GM12878 (cell line): ENCODE data around the gene EPHA1. TPM values are rescaled to one million over a fixed set of nuclear protein-coding genes. Genes with fewer than 3 reads are reported as not detected.

Experiments
- ATAC-seq: fragments of 200-7000 bp; cut with Tn5 transposase; 3 replicates; pipeline ENCODE4 v1.9.1; 2020; ENCODE audit warnings: mild to moderate bottlenecking, moderate library complexity
- BruUV-seq: library from RNA; stranded (reverse); fragments of 400-500 nt; replicated peaks from 2 replicates; lab custom pipeline; 2021; lab: Mats Ljungman, UMichigan
- CTCF ChIA-PET: fragments of 300-600 bp; sonication (Branson Sonifier 250); formaldehyde crosslinking; extraction: SDS; loops from one replicate; lab custom pipeline; 2021; ENCODE audit warnings: inconsistent platforms; lab: Yijun Ruan, JAX
- POLR2A ChIA-PET: fragments of 350-600 bp; formaldehyde crosslinking; extraction: SDS; loops from one replicate; lab custom pipeline; 2021; ENCODE audit warnings: inconsistent platforms; lab: Charles Lee
- RAD21 ChIA-PET: fragments of 300-600 bp; sonication (Branson Sonifier 250); formaldehyde crosslinking; loops from one replicate; lab custom pipeline; 2023; ENCODE audit warnings: antibody characterized with exemption; ENCODE audit not compliant: unreplicated experiment; lab: Charles Lee
- SMC1A ChIA-PET: fragments of 300-600 bp; sonication (Branson Sonifier 250); formaldehyde crosslinking; loops from one replicate; lab custom pipeline; 2023; ENCODE audit not compliant: unreplicated experiment, uncharacterized antibody; lab: Charles Lee
- DNase-seq: peaks from one replicate; pipeline ENCODE4 v3.0.0-alpha.2; 2011; ENCODE audit warnings: low read depth, low spot score
- FAIRE-seq: peaks from 3 replicates; lab custom pipeline; 2011; peaks lifted over from hg19 to GRCh38; lab: Jason Lieb, UNC
- H2AFZ ChIP-seq: 2 replicates; pipeline ENCODE4 v1.6.0; 2011; ENCODE audit warnings: low read depth, low read length, control low read depth; ENCODE audit not compliant: control insufficient read depth
- H3K27ac ChIP-seq: 2 replicates; pipeline ENCODE4 v1.5.1; 2011; ENCODE audit warnings: control low read depth; ENCODE audit not compliant: control insufficient read depth, insufficient read depth
- H3K27me3 ChIP-seq, 2 experiments: replicated peaks in 1 of 2; 2 replicates each; pipeline versions ENCODE4 v1.6.0 to v1.6.1; 2011; ENCODE audit warnings: low read length in 1 of 2; ENCODE audit not compliant: control insufficient read depth in 2 of 2, insufficient read depth in 2 of 2
- H3K36me3 ChIP-seq, 2 experiments: 2 replicates each; pipeline ENCODE4 v1.5.1; 2011; ENCODE audit warnings: low read length in 1 of 2; ENCODE audit not compliant: control insufficient read depth in 2 of 2, insufficient read depth in 2 of 2
- H3K4me1 ChIP-seq: 2 replicates; pipeline ENCODE4 v1.6.1; 2011; ENCODE audit warnings: mild to moderate bottlenecking, low read length, moderate library complexity, mixed read lengths; ENCODE audit not compliant: control insufficient read depth, insufficient read depth
- H3K4me2 ChIP-seq: 2 replicates; pipeline ENCODE4 v1.6.0; 2011; ENCODE audit warnings: control low read depth; ENCODE audit not compliant: control insufficient read depth, insufficient read depth
- H3K4me3 ChIP-seq: fragments of 200-600 bp; sonication (generic); 2 replicates; pipeline ENCODE4 v1.5.1; 2016
- H3K79me2 ChIP-seq: 2 replicates; pipeline ENCODE4 v1.6.0; 2011; ENCODE audit warnings: low read length; ENCODE audit not compliant: control insufficient read depth, insufficient read depth
- H3K9ac ChIP-seq: 2 replicates; pipeline ENCODE4 v1.8.0; 2011; ENCODE audit warnings: low read length, control low read depth, mixed read lengths; ENCODE audit not compliant: control insufficient read depth, insufficient read depth
- H3K9me3 ChIP-seq: replicated peaks from 3 replicates; pipeline ENCODE4 v1.5.1; 2011; ENCODE audit warnings: mild to moderate bottlenecking, low read length; ENCODE audit not compliant: control insufficient read depth, insufficient read depth
- H4K20me1 ChIP-seq: 2 replicates; pipeline ENCODE4 v1.6.0; 2011; ENCODE audit not compliant: control insufficient read depth, insufficient read depth
- ATF7 ChIP-seq: fragments of 450-650 bp; IDR thresholded peaks from 2 replicates; pipeline ENCODE4 v1.6.1; 2016; ENCODE audit warnings: low read depth, mild to moderate bottlenecking
- BHLHE40 ChIP-seq, 2 experiments: fragments of 450-650 bp in 1 of 2; IDR thresholded peaks; 2 replicates each; pipeline ENCODE4 v1.6.1; 2011 to 2017; ENCODE audit warnings: low read depth in 2 of 2, borderline replicate concordance in 1 of 2, improper control_type of control experiment in 1 of 2, low read length in 1 of 2, mild to moderate bottlenecking in 1 of 2
- CTCF ChIP-seq, 3 experiments: IDR thresholded peaks in 2 of 3; conservative IDR thresholded peaks in 1 of 3; 2 replicates each; pipeline ENCODE4 v1.5.1; 2011; ENCODE audit warnings: low read depth in 3 of 3, low read length in 3 of 3, mild to moderate bottlenecking in 3 of 3, control low read depth in 2 of 3, moderate library complexity in 2 of 3, inconsistent platforms in 1 of 3, mixed read lengths in 1 of 3; ENCODE audit not compliant: control insufficient read depth in 2 of 3, insufficient read depth in 1 of 3; ENCODE audit errors: extremely low read depth in 1 of 3
- EGR1 ChIP-seq, 2 experiments: IDR thresholded peaks; 1 replicate in 1 of 2; 2 replicates in 1 of 2; pipeline ENCODE4 v1.6.1; 2011 to 2012; ENCODE audit warnings: low read depth in 2 of 2, low read length in 2 of 2, borderline replicate concordance in 1 of 2, mild to moderate bottlenecking in 1 of 2, moderate library complexity in 1 of 2
- HDGF ChIP-seq: fragments of 450-650 bp; IDR thresholded peaks from 2 replicates; pipeline ENCODE4 v1.6.1; 2016; ENCODE audit warnings: antibody characterized with exemption
- IKZF1 ChIP-seq: fragments of 450-650 bp; conservative IDR thresholded peaks from 2 replicates; pipeline ENCODE4 v1.6.1; 2017; ENCODE audit warnings: antibody characterized with exemption, mild to moderate bottlenecking
- MEF2B ChIP-seq: fragments of 450-650 bp; IDR thresholded peaks from 2 replicates; pipeline ENCODE4 v1.6.1; 2018; ENCODE audit warnings: mild to moderate bottlenecking, moderate library complexity; ENCODE audit not compliant: partially characterized antibody, poor library complexity, severe bottlenecking
- NR2C2 ChIP-seq: IDR thresholded peaks from 2 replicates; pipeline ENCODE4 v1.6.1; 2011; ENCODE audit warnings: borderline replicate concordance, low read depth; ENCODE audit not compliant: control insufficient read depth, insufficient read length
- PAX8 ChIP-seq: fragments of 450-650 bp; IDR thresholded peaks from 2 replicates; pipeline ENCODE4 v1.6.1; 2017; ENCODE audit warnings: mild to moderate bottlenecking, moderate library complexity
- SPI1 ChIP-seq: IDR thresholded peaks from 2 replicates; pipeline ENCODE4 v1.6.1; 2011; ENCODE audit warnings: low read depth, mild to moderate bottlenecking, low read length, moderate library complexity, borderline replicate concordance; ENCODE audit not compliant: insufficient read depth
- ZNF217 ChIP-seq: fragments of 450-650 bp; IDR thresholded peaks from 2 replicates; pipeline ENCODE4 v1.6.1; 2017; ENCODE audit warnings: antibody characterized with exemption, mild to moderate bottlenecking
- WGBS: methylation state at CpG from one replicate; pipeline ENCODE4 v1.1.6; 2016; ENCODE audit warnings: low lambda C conversion rate; ENCODE audit not compliant: insufficient replicate concordance, insufficient coverage; ENCODE audit errors: missing lambda C conversion rate; 5-methylcytosine and 5-hydroxymethylcytosine counted together
- in situ Hi-C: fragments of 300-500 bp; cut with MboI; formaldehyde crosslinking; loops from 9 replicates; pipeline ENCODE4 v1.14.3; 2018; ENCODE audit warnings: mixed read lengths
- intact Hi-C: fragments of 100-400 bp; cut with micrococcal nuclease; formaldehyde crosslinking; loops from one replicate; pipeline ENCODE4 v1.14.2; 2022; ENCODE audit not compliant: unreplicated experiment
- polyA plus RNA-seq, 11 experiments: library from polyadenylated mRNA; depleted of rRNA in 4 of 11; unstranded in 6 of 11; stranded (reverse) in 5 of 11; fragments of >200 nt; fragmentation: Nextera tagmentation in 4 of 11; fragmentation: Illumina TruSeq in 1 of 11; extraction: Ambion mirVana in 4 of 11; extraction: Trizol in 1 of 11; gene quantifications; 1 replicate in 1 of 11; 2 replicates in 10 of 11; pipeline versions ENCODE4 v1.2.1 to v1.2.3, GENCODE V29; 2011 to 2016; ENCODE audit warnings: inconsistent platforms in 2 of 11, missing spikeins in 2 of 11, low read depth in 1 of 11
- total RNA-seq, 4 experiments: library from RNA; depleted of rRNA in 3 of 4; stranded (reverse); fragments of >200 nt in 3 of 4; fragmentation: Illumina TruSeq in 1 of 4; extraction: Trizol in 1 of 4; gene quantifications; 2 replicates each; pipeline versions ENCODE4 v1.2.1 to v1.2.3, GENCODE V29; 2013 to 2021
- TF ChIP-seq, protein P1 (sequence below): fragments of 450-650 bp; IDR thresholded peaks from 2 replicates; pipeline ENCODE4 v1.6.1; 2016; ENCODE audit warnings: mild to moderate bottlenecking, moderate library complexity, borderline replicate concordance
- TF ChIP-seq, protein P2 (sequence below): fragments of 450-650 bp; IDR thresholded peaks from 2 replicates; pipeline ENCODE4 v1.6.1; 2017; ENCODE audit warnings: antibody characterized with exemption, mild to moderate bottlenecking, moderate library complexity
- TF ChIP-seq, protein P3 (sequence below): IDR thresholded peaks from 2 replicates; pipeline ENCODE4 v1.6.1; 2011; ENCODE audit warnings: borderline replicate concordance, low read depth, mild to moderate bottlenecking, moderate library complexity, mixed read lengths, low read length; ENCODE audit not compliant: insufficient read depth; ENCODE audit errors: extremely low read length

The EPHA1 gene
- total and polyA plus RNA-seq, 10 of the 15 experiments (the other 5 are each of a cell fraction or from before 2014, with no cell fraction given), result 0.11 to 0.35 (median 0.24) TPM; not detected in 6

DNA sequence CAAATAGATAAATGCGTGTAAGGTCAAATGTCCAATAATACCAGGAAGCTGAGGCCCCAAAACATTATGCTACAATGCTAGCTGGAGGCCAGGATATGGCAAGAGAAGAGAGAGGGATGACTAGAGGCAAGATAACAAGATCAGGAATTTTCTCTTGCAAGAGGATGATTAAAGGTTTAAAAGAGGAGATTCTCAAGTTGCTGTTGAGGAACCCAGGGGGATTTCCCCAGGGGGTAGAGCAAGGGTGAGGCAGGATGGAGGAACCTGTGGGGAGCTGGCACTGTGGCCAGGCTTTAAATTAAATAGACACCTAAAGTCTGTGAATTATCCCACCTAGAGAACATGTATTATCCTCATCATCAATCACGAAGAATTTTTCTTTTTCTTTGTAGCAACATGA, 31.2 kb upstream of the EPHA1 start:
- no peaks in the 10 kb centered on the region for H3K36me3 ChIP-seq
- no peak overlapping the region for H3K4me3 ChIP-seq
- no peak overlapping the region for H2AFZ ChIP-seq
- H3K79me2 ChIP-seq, result no peaks in the 10 kb centered on the region
- no peak overlapping the region for H3K4me2 ChIP-seq
- no peak overlapping the region for H3K27ac ChIP-seq
- H3K4me1 ChIP-seq, result no peaks in the 10 kb centered on the region
- no peak for DNase-seq
- no peak for ATAC-seq
- ChIA-PET POLR2A (no interaction called here), RAD21 (no interaction called here), SMC1A (no interaction called here), CTCF (no interaction called here)
- no peaks in the 10 kb centered on the region for H3K27me3 ChIP-seq
- FAIRE-seq, result no peak
- intact Hi-C loops (no loop called here), in situ Hi-C loops (no loop called here)
- H4K20me1 ChIP-seq, result no peaks in the 10 kb centered on the region
- H3K9ac ChIP-seq, result no peak overlapping the region
- no TSS peak for BruUV-seq
- H3K9me3 ChIP-seq, result no peaks in the 10 kb centered on the region
- WGBS, result 38% methylated on average over 2 of the region's 2 CpGs
- TF ChIP-seq PAX8, result no peak
- no peak for TF ChIP-seq EGR1 (IDR thresholded peaks at IDR 0.05; ENCODE audit: borderline replicate concordance in 1 of 2, low read depth in 2 of 2, low read length in 2 of 2)
- no peak for TF ChIP-seq ATF7
- TF ChIP-seq, protein P1, sequence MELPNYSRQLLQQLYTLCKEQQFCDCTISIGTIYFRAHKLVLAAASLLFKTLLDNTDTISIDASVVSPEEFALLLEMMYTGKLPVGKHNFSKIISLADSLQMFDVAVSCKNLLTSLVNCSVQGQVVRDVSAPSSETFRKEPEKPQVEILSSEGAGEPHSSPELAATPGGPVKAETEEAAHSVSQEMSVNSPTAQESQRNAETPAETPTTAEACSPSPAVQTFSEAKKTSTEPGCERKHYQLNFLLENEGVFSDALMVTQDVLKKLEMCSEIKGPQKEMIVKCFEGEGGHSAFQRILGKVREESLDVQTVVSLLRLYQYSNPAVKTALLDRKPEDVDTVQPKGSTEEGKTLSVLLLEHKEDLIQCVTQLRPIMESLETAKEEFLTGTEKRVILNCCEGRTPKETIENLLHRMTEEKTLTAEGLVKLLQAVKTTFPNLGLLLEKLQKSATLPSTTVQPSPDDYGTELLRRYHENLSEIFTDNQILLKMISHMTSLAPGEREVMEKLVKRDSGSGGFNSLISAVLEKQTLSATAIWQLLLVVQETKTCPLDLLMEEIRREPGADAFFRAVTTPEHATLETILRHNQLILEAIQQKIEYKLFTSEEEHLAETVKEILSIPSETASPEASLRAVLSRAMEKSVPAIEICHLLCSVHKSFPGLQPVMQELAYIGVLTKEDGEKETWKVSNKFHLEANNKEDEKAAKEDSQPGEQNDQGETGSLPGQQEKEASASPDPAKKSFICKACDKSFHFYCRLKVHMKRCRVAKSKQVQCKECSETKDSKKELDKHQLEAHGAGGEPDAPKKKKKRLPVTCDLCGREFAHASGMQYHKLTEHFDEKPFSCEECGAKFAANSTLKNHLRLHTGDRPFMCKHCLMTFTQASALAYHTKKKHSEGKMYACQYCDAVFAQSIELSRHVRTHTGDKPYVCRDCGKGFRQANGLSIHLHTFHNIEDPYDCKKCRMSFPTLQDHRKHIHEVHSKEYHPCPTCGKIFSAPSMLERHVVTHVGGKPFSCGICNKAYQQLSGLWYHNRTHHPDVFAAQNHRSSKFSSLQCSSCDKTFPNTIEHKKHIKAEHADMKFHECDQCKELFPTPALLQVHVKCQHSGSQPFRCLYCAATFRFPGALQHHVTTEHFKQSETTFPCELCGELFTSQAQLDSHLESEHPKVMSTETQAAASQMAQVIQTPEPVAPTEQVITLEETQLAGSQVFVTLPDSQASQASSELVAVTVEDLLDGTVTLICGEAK, result no peak
- no peak for TF ChIP-seq CTCF (IDR thresholded peaks at IDR 0.05 in 2 of 3, conservative IDR thresholded peaks at IDR 0.05 in 1 of 3; ENCODE audit: control insufficient read depth in 2 of 3, extremely low read depth in 1 of 3, insufficient read depth in 1 of 3, low read depth in 3 of 3, low read length in 3 of 3)
- TF ChIP-seq, protein P2, sequence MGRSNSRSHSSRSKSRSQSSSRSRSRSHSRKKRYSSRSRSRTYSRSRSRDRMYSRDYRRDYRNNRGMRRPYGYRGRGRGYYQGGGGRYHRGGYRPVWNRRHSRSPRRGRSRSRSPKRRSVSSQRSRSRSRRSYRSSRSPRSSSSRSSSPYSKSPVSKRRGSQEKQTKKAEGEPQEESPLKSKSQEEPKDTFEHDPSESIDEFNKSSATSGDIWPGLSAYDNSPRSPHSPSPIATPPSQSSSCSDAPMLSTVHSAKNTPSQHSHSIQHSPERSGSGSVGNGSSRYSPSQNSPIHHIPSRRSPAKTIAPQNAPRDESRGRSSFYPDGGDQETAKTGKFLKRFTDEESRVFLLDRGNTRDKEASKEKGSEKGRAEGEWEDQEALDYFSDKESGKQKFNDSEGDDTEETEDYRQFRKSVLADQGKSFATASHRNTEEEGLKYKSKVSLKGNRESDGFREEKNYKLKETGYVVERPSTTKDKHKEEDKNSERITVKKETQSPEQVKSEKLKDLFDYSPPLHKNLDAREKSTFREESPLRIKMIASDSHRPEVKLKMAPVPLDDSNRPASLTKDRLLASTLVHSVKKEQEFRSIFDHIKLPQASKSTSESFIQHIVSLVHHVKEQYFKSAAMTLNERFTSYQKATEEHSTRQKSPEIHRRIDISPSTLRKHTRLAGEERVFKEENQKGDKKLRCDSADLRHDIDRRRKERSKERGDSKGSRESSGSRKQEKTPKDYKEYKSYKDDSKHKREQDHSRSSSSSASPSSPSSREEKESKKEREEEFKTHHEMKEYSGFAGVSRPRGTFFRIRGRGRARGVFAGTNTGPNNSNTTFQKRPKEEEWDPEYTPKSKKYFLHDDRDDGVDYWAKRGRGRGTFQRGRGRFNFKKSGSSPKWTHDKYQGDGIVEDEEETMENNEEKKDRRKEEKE, result no peak
- TF ChIP-seq IKZF1, result no peak
- TF ChIP-seq SPI1, result no peak
- TF ChIP-seq, protein P3, sequence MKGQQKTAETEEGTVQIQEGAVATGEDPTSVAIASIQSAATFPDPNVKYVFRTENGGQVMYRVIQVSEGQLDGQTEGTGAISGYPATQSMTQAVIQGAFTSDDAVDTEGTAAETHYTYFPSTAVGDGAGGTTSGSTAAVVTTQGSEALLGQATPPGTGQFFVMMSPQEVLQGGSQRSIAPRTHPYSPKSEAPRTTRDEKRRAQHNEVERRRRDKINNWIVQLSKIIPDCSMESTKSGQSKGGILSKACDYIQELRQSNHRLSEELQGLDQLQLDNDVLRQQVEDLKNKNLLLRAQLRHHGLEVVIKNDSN, result no peak
- TF ChIP-seq HDGF, result no peak
- TF ChIP-seq NR2C2, result no peak
- no peak for TF ChIP-seq MEF2B
- TF ChIP-seq BHLHE40 (IDR thresholded peaks at IDR 0.05; ENCODE audit: borderline replicate concordance in 1 of 2, low read depth in 2 of 2, low read length in 1 of 2), result no peak
- TF ChIP-seq ZNF217, result no peak
